H1 (cell line): ENCODE data around the gene FOXP2. TPM values are rescaled to one million over a fixed set of nuclear protein-coding genes. Genes with fewer than 3 reads are reported as not detected.

Source experiments
- EZH2 ChIP-seq: fragments of 200-600 bp; sonication (generic); IDR thresholded peaks from 2 replicates; pipeline ENCODE4 v1.7.1; 2012; ENCODE audit warnings: low read depth, mild to moderate bottlenecking, moderate library complexity, low read length, inconsistent platforms; ENCODE audit not compliant: severe bottlenecking
- FOSL1 ChIP-seq: IDR thresholded peaks from 2 replicates; pipeline ENCODE4 v1.6.1; 2011; ENCODE audit warnings: mild to moderate bottlenecking, low read depth, low read length, moderate library complexity; ENCODE audit not compliant: insufficient read depth
- KDM4A ChIP-seq: IDR thresholded peaks from one replicate; pipeline ENCODE4 v1.7.1; 2012; ENCODE audit warnings: low read depth, mild to moderate bottlenecking, moderate library complexity, low read length, inconsistent platforms; ENCODE audit not compliant: severe bottlenecking
- SAP30 ChIP-seq: fragments of 300-600 bp; sonication (generic); IDR thresholded peaks from 2 replicates; pipeline ENCODE4 v1.7.1; 2012; ENCODE audit warnings: low read length, moderate library complexity, mild to moderate bottlenecking, inconsistent platforms; ENCODE audit not compliant: insufficient read depth, insufficient replicate concordance
- ZNF274 ChIP-seq: IDR thresholded peaks from 2 replicates; pipeline ENCODE4 v1.7.0; 2012; ENCODE audit warnings: low read length, borderline replicate concordance; ENCODE audit errors: extremely low read depth
- polyA plus RNA-seq, 7 experiments: library from polyadenylated mRNA; depleted of rRNA in 3 of 7; stranded (reverse) in 5 of 7; unstranded in 2 of 7; fragments of >200 nt in 5 of 7; fragments of 200-250 nt in 2 of 7; gene quantifications; 1 replicate in 5 of 7; 2 replicates in 1 of 7; 4 replicates in 1 of 7; pipeline versions ENCODE4 v1.2.1 to v1.2.3, GENCODE V29; 2011 to 2013; ENCODE audit warnings: missing spikeins in 2 of 7, mixed read lengths in 2 of 7
- total RNA-seq: library from RNA; stranded (reverse); fragmentation: NEBNext Ultra II Directional; extraction: Animal tissue kit (Norgen Biotek cat#: 25700); gene quantifications from 2 replicates; pipeline ENCODE4 v1.2.1, GENCODE V29; 2021
- TF ChIP-seq, protein P1 (sequence below): IDR thresholded peaks from 2 replicates; pipeline ENCODE4 v1.6.1; 2012; ENCODE audit warnings: inconsistent platforms

FOXP2 gene
- total and polyA plus RNA-seq, 2 of the 8 experiments (the other 6 are each of a cell fraction or from before 2014, with no cell fraction given): 0.09 to 0.43 TPM

DNA sequence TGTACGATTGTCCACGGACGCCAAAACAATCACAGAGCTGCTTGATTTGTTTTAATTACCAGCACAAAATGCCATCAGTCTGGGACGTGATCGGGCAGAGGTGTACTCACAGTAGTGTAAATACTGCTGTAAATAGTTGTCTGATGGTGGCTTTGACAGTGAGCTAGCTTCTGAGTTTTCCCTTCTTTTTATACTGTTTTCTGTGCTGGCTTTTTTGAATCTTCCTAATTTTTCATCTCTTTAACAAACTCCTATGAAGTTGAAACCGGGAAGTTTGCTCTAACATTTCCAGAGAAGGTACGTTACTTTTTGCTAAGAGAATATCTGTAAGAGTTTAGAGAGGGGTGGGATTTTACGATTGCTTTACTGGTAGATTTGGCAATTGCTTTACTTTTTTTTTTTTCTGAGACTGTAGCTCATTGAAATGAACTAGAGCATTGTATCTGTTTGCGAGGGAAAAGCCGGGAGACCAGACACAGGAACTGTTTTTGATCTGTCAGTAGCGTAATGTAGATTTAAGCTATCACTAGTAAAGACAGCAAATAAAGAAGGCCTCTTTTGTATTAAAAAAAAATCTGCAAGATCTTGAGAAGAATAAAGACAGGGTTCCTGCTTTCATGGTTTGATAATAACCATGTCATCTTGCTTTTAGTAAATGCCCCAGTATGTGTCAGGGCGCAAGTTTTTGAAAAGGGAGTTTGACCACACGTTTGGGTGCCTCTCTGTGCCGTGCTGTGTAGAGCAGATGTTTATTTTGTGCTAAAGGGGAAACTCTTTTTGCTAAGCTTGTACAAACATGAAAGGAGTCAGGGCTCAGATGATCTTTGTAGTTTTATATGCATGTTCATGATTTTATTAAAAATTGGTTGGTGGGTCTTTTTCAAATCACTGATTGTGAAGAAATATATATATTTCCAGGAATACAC is 712 bp downstream of the FOXP2 start (continued):
- TF ChIP-seq KDM4A: no peak
- no peak for TF ChIP-seq SAP30
- no peak for TF ChIP-seq EZH2
- no peak for TF ChIP-seq ZNF274
- TF ChIP-seq, protein P1, sequence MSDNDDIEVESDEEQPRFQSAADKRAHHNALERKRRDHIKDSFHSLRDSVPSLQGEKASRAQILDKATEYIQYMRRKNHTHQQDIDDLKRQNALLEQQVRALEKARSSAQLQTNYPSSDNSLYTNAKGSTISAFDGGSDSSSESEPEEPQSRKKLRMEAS: no peak
- no peak for TF ChIP-seq FOSL1
